Neural crest cell (in vitro differentiated cells): Measurements from ENCODE around the gene DNALI1. TPM values are rescaled to one million over a fixed set of nuclear protein-coding genes. Genes with fewer than 3 reads are reported as not detected.
A peak's percentile ranks its signal among the peaks of the same experiment; 100 is the strongest.

Experiments
- DNase-seq: peaks from one replicate; pipeline ENCODE4 v3.0.0; 2021; ENCODE audit warnings: low read depth, mixed read lengths, low spot score
- H3K27ac Mint-ChIP-seq: one replicate; pipeline ENCODE4 v1.8.0; 2021; ENCODE audit warnings: mild to moderate bottlenecking, mixed read lengths; ENCODE audit not compliant: unreplicated experiment
- H3K27me3 Mint-ChIP-seq: 2 replicates; pipeline ENCODE4 v1.8.0; 2021; ENCODE audit warnings: low read depth, mild to moderate bottlenecking, mixed read lengths
- H3K36me3 Mint-ChIP-seq: 2 replicates; pipeline ENCODE4 v1.8.0; 2021; ENCODE audit warnings: low read depth, mild to moderate bottlenecking, mixed read lengths
- H3K4me1 Mint-ChIP-seq: 2 replicates; pipeline ENCODE4 v1.8.0; 2021; ENCODE audit warnings: mixed read lengths
- H3K4me3 Mint-ChIP-seq: one replicate; pipeline ENCODE4 v1.8.0; 2021; ENCODE audit warnings: mild to moderate bottlenecking, mixed read lengths
- H3K9me3 Mint-ChIP-seq: 2 replicates; pipeline ENCODE4 v1.8.0; 2021; ENCODE audit warnings: mixed read lengths
- total RNA-seq: library from RNA; stranded (reverse); gene quantifications from 2 replicates; pipeline ENCODE4 v1.2.1, GENCODE V29; 2021
- TF ChIP-seq, protein P1 (sequence below): fragments of 200-600 bp; sonication (generic); conservative IDR thresholded peaks from 2 replicates; pipeline ENCODE4 v1.5.0; 2021; ENCODE audit warnings: antibody characterized with exemption, mild to moderate bottlenecking

Gene DNALI1
- total RNA-seq, 1 donor from 2014 or later = 30.6 TPM

DNA sequence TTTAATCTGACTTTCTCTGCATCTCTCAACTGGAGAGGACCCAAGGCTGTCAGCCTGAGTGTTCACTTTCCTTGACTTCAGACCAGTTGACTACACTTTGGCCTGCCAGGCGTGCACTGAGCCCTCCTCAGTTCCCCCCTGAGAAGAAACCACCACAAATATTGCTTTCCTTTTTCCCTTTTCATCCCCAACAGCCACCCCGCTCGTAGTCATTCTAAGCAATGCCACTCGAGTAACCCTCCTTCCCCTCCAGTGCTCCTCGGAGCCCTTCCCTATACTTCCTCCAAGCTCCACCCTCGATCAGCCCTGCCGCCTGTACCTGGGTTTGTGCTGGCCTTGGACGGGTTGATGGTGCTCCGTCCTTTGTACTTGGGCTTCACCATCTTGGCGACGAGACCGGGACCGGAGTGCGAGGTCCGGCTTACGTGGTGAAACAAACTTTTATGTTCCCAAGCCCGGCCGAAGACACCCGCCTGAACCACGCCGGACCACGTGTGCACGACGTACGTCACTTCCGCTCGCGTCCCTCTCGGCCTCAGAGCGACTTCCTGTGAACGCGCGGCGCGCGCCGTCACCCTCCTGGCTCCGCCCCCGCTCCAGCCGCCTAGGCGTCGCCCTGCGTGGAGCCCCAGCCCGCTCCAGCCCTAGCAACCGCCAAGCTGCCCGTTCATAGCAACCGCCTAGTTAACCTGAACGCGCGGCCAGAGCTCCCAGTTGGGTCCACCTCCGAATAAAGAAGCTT is 38.9 kb downstream of the DNALI1 start, which contains the start of gene GNL2:
GNL2 (minus strand) TSS at position 498 of the 742 bp plus-strand sequence; CDS start at position 383, 115 bp downstream.
- Mint-ChIP-seq H3K4me1 (peaks cover 29% of the 10 kb centered on the region), H3K27ac (peak within 1 kb of the TSS; percentile 99), H3K4me3 (peak within 1 kb of the TSS; percentile 100), H3K27me3 (peaks cover 44% of the 10 kb centered on the region), H3K36me3 (peaks cover 6% of the 10 kb centered on the region), H3K9me3 (no peaks in the 10 kb centered on the region)
- TF ChIP-seq, protein P1, sequence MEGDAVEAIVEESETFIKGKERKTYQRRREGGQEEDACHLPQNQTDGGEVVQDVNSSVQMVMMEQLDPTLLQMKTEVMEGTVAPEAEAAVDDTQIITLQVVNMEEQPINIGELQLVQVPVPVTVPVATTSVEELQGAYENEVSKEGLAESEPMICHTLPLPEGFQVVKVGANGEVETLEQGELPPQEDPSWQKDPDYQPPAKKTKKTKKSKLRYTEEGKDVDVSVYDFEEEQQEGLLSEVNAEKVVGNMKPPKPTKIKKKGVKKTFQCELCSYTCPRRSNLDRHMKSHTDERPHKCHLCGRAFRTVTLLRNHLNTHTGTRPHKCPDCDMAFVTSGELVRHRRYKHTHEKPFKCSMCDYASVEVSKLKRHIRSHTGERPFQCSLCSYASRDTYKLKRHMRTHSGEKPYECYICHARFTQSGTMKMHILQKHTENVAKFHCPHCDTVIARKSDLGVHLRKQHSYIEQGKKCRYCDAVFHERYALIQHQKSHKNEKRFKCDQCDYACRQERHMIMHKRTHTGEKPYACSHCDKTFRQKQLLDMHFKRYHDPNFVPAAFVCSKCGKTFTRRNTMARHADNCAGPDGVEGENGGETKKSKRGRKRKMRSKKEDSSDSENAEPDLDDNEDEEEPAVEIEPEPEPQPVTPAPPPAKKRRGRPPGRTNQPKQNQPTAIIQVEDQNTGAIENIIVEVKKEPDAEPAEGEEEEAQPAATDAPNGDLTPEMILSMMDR = no peak
- DNase-seq = peak; percentile 97

DNA sequence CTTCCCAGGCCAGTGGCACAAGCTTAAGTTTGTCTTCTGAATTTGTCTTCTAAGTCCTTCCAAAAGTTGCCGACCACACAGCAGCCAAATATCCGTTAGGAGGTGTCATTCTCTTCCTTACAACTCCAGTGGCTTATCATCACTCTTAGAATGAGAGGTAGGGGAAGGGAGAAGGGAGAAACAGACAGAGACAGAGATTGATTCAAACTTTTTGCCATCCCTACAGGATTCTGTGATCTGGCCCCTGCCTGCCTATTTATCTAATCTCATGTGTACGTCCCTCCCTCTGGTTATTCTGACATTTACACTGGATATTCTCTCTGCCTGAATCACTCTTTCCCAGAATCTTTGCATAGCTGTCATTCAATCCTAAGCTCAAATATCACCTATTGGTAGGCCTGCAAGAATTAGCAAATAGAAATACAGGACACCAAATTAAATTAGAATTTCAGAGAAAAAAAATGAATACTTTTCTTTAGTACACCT is 39.5 kb downstream of the DNALI1 start:
- Mint-ChIP-seq H3K27me3 (peaks cover 49% of the 10 kb centered on the region), H3K9me3 (no peaks in the 10 kb centered on the region), H3K27ac (peak overlapping the region; percentile 15), H3K36me3 (peaks cover 2% of the 10 kb centered on the region), H3K4me1 (peaks cover 29% of the 10 kb centered on the region), H3K4me3 (peak overlapping the region; percentile 100)
- DNase-seq = no peak
- TF ChIP-seq, protein P1 = no peak

DNA sequence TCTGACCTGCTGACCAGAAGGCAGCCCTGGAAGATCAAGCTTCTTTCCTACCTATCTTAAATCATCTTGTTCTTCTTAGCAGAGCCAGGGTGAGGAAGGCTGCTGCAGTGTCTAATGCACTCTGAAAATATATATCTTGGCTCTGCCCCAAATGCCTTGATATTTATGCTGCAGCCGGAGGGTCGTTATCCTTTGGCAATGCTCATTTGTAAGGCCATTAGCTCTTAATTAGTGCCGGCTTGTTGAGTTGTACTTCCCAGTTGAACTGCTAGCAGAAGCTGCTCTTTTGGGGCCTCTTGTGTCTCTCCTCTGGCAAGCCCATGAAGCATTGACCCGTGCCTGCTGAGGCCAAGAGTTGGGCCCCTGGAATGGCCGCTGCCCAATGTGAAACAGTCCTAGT is 43.2 kb downstream of the DNALI1 start:
- Mint-ChIP-seq H3K27me3 (peaks cover 83% of the 10 kb centered on the region), H3K9me3 (no peaks in the 10 kb centered on the region), H3K36me3 (no peaks in the 10 kb centered on the region), H3K4me3 (no peak overlapping the region), H3K27ac (no peak overlapping the region), H3K4me1 (peaks cover 16% of the 10 kb centered on the region)
- TF ChIP-seq, protein P1 = no peak
- DNase-seq = no peak

DNA sequence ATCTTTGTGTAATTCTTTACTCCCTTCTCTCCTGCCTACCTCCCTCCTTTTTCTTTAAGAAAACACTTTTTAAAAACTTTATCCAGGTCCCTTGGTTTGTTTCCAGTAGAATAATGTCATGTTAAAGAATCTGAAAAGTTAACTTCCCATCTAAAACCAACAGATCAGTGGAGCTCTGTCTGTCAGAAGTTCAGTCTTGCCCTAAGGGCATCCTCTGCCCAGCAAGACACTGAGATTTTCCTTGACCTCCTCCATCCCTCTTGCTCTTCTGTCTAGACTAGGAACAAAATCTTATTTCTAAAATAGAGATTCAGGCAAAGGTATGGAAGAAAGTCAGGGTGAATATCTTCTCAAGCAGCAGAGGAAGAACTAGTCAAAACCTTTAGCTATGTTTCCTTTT is 44.7 kb downstream of the DNALI1 start:
- Mint-ChIP-seq H3K9me3 (no peaks in the 10 kb centered on the region), H3K4me1 (peaks cover 1% of the 10 kb centered on the region), H3K27me3 (peaks cover 79% of the 10 kb centered on the region), H3K27ac (no peak overlapping the region), H3K4me3 (no peak overlapping the region), H3K36me3 (no peaks in the 10 kb centered on the region)
- TF ChIP-seq, protein P1 = no peak
- no peak for DNase-seq

DNA sequence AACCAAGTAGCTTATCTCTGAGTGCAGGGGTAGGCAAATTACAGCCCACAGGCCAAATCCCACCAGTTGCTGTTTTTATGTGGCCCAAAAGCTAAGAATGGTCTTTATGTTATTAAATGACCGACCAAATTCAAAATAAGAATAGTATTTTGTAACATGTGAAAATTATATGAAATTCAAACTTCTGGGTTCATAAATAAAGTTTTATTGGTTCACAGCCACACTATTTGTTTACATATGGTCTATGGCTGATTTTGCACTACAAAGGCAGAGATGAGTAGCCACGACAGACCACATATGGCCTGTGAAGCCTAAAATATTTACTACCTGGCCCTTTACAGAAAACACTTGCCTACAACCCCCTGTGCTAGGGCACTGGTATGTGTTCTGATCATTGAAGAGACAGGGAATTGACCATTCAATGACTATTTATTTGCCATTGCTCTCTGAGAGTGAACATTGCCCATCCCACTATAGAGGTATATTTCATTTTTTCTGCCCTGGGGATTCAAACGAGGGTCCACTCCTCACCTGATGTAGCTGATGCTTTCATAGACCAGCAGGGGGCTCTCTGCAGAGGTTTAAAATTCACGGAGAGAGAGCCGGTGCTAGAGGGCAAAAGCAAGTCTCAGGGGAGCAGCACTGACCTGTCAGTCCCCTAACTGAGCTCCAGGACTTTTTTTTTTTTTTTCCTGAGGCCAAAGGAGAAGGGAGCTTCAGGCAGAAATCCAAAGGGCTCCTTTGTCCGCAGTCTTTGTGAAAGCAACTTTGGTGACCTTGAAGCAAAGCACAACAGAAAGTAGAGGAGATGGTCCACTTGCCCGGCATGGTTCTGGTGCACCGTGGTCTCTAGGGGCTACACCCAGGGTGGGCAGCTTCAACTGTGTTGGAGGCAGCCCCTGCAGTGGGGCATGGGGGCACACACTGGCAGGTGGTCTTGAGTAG is 46.3 kb downstream of the DNALI1 start:
- no peaks in the 10 kb centered on the region for H3K4me1 Mint-ChIP-seq
- TF ChIP-seq, protein P1 = peak; percentile 78
- no peaks in the 10 kb centered on the region for H3K36me3 Mint-ChIP-seq
- no peak overlapping the region for H3K27ac Mint-ChIP-seq
- DNase-seq = peak; percentile 30
- H3K4me3 Mint-ChIP-seq = peak overlapping the region; percentile 6
- no peaks in the 10 kb centered on the region for H3K9me3 Mint-ChIP-seq
- H3K27me3 Mint-ChIP-seq = peaks cover 63% of the 10 kb centered on the region
